Cardiac muscle cell (in vitro differentiated cells and primary cell): Measurements from ENCODE around the gene WDR76. TPM values are rescaled to one million over a fixed set of nuclear protein-coding genes. Genes with fewer than 3 reads are reported as not detected.

Experiments
- DNase-seq, 2 donors: peaks; one replicate each; pipeline versions ENCODE4 v3.0.0 to v3.0.0-alpha.2; 2010 to 2017; ENCODE audit warnings: low read depth in 1 of 2, low spot score in 1 of 2
- H3K27ac ChIP-seq: fragments of 200-600 bp; sonication (generic); 2 replicates; pipeline ENCODE4 v1.5.1; 2016
- H3K27me3 ChIP-seq: fragments of 200-600 bp; sonication (generic); 2 replicates; pipeline ENCODE4 v1.6.0; 2016; ENCODE audit warnings: control low read depth
- H3K36me3 ChIP-seq: fragments of 200-600 bp; sonication (generic); 2 replicates; pipeline ENCODE4 v1.5.1; 2016; ENCODE audit warnings: control low read depth
- H3K4me1 ChIP-seq: fragments of 200-600 bp; sonication (generic); 2 replicates; pipeline ENCODE4 v1.8.1; 2017; ENCODE audit warnings: low read depth, mild to moderate bottlenecking, mixed run types
- H3K4me3 ChIP-seq: fragments of 200-600 bp; sonication (generic); 2 replicates; pipeline ENCODE4 v1.5.1; 2016; ENCODE audit warnings: mild to moderate bottlenecking
- H3K9me3 ChIP-seq: fragments of 200-600 bp; sonication (generic); 2 replicates; pipeline ENCODE4 v1.5.1; 2017; ENCODE audit warnings: low read depth, mild to moderate bottlenecking, control low read depth
- CTCF ChIP-seq: IDR thresholded peaks from 2 replicates; pipeline ENCODE4 v1.5.1; 2012; ENCODE audit warnings: low read depth, mild to moderate bottlenecking, low read length
- polyA plus RNA-seq: library from polyadenylated mRNA; unstranded; fragments of >200 nt; fragmentation: Nextera tagmentation; extraction: Ambion mirVana; gene quantifications from 2 replicates; pipeline ENCODE4 v1.2.1, GENCODE V29; 2016
- total RNA-seq: library from RNA; depleted of rRNA; stranded (reverse); fragments of >200 nt; gene quantifications from 2 replicates; pipeline ENCODE4 v1.2.3, GENCODE V29; 2016

Gene WDR76
- total and polyA plus RNA-seq, 2 experiments from 2014 or later = 4.0 to 8.2 TPM

GRCh38 chr15:43883571-43883970 is 56.8 kb downstream of the WDR76 start:
- no peak for TF ChIP-seq CTCF
- H3K36me3 ChIP-seq = no peaks in the 10 kb centered on the region

GRCh38 chr15:43886558-43886957 is 59.8 kb downstream of the WDR76 start:
- no peak overlapping the region for H3K4me3 ChIP-seq
- TF ChIP-seq CTCF = no peak
- DNase-seq = no peak

More at GRCh38 chr15:43883571-43883970, 56.8 kb downstream of the WDR76 start:
- peaks cover 32% of the 10 kb centered on the region for H3K4me1 ChIP-seq
- no peaks in the 10 kb centered on the region for H3K9me3 ChIP-seq
- H3K4me3 ChIP-seq = no peak overlapping the region
- H3K27me3 ChIP-seq = no peaks in the 10 kb centered on the region
- no peak overlapping the region for H3K27ac ChIP-seq
- no peak for DNase-seq

GRCh38 chr15:43887901-43888300 is 61.1 kb downstream of the WDR76 start:
- DNase-seq = no peak
- no peaks in the 10 kb centered on the region for H3K27me3 ChIP-seq
- H3K27ac ChIP-seq = no peak overlapping the region
- no peaks in the 10 kb centered on the region for H3K36me3 ChIP-seq
- no peak for TF ChIP-seq CTCF
- H3K4me1 ChIP-seq = peaks cover 9% of the 10 kb centered on the region
- no peaks in the 10 kb centered on the region for H3K9me3 ChIP-seq
- no peak overlapping the region for H3K4me3 ChIP-seq

More at GRCh38 chr15:43886558-43886957, 59.8 kb downstream of the WDR76 start:
- no peaks in the 10 kb centered on the region for H3K36me3 ChIP-seq
- H3K9me3 ChIP-seq = no peaks in the 10 kb centered on the region
- no peaks in the 10 kb centered on the region for H3K27me3 ChIP-seq
- no peak overlapping the region for H3K27ac ChIP-seq
- H3K4me1 ChIP-seq = peaks cover 12% of the 10 kb centered on the region

- no peak for DNase-seq
- Histone ChIP-seq H3K27ac (peak overlapping the region; percentile 19), H3K36me3 (no peaks in the 10 kb centered on the region), H3K9me3 (no peaks in the 10 kb centered on the region), H3K27me3 (no peaks in the 10 kb centered on the region), H3K4me3 (no peak overlapping the region), H3K4me1 (peaks cover 20% of the 10 kb centered on the region)
- no peak for TF ChIP-seq CTCF
These were observed 62.2 kb downstream of the WDR76 start for GRCh38 chr15:43889042-43889441.

- TF ChIP-seq CTCF = no peak
- no peaks in the 10 kb centered on the region for H3K36me3 ChIP-seq
These were observed 67.2 kb downstream of the WDR76 start for GRCh38 chr15:43893956-43894355.

GRCh38 chr15:43895586-43895985 is 68.8 kb downstream of the WDR76 start:
- H3K4me3 ChIP-seq = no peak overlapping the region
- peaks cover 48% of the 10 kb centered on the region for H3K4me1 ChIP-seq
- TF ChIP-seq CTCF = no peak
- no peak for DNase-seq
- peak overlapping the region; percentile 30 for H3K27ac ChIP-seq
- H3K9me3 ChIP-seq = no peaks in the 10 kb centered on the region
- no peaks in the 10 kb centered on the region for H3K36me3 ChIP-seq
- H3K27me3 ChIP-seq = no peaks in the 10 kb centered on the region

More at GRCh38 chr15:43893956-43894355, 67.2 kb downstream of the WDR76 start:
- no peaks in the 10 kb centered on the region for H3K27me3 ChIP-seq
- H3K4me1 ChIP-seq = peaks cover 47% of the 10 kb centered on the region
- no peaks in the 10 kb centered on the region for H3K9me3 ChIP-seq
- DNase-seq = peak in 1 of 2 donors; percentile 45
- H3K27ac ChIP-seq = peak overlapping the region; percentile 90
- no peak overlapping the region for H3K4me3 ChIP-seq
